Activated CD4-positive, CD25-positive, alpha-beta regulatory T cell (primary cell): ENCODE measurements around the gene PSME3IP1.
"Not testable (repeated sequence)": the region's sequence is repeated elsewhere in the genome, so short reads cannot be mapped to it uniquely, and the experiment has no call there.

ENCODE experiments used
- DNase-seq, 4 experiments: peaks; one replicate each; lab custom pipeline; 2025; lab: John Stamatoyannopoulos, UW

The PSME3IP1 gene, protein sequence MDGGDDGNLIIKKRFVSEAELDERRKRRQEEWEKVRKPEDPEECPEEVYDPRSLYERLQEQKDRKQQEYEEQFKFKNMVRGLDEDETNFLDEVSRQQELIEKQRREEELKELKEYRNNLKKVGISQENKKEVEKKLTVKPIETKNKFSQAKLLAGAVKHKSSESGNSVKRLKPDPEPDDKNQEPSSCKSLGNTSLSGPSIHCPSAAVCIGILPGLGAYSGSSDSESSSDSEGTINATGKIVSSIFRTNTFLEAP

DNA sequence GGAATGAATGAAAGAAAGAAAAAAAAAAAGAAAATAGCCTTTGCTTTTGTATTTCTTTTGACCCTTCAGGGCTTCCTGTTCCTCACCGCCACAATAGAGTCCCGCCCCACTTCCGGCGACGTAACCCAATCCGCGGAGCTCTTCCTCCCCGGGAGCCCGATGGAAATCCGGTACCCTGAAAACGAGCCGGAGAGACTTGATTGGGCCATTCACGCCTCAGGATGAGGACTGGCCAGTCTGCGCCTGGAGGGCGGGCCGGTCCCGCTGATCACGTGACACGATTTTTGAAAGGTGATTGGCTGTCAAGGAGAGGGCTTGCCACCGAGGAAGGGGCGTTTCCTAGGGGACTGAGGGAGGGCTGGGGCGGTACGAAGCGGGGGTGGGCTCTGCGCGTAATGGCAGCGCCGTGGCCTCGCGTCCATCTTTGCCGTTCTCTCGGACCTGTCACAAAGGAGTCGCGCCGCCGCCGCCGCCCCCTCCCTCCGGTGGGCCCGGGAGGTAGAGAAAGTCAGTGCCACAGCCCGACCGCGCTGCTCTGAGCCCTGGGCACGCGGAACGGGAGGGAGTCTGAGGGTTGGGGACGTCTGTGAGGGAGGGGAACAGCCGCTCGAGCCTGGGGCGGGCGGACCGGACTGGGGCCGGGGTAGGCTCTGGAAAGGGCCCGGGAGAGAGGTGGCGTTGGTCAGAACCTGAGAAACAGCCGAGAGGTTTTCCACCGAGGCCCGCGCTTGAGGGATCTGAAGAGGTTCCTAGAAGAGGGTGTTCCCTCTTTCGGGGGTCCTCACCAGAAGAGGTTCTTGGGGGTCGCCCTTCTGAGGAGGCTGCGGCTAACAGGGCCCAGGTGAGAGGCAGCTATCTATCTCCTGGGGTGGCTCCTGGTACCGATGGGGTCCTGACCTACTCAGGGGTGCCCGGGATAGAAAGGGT is at the start of gene PSME3IP1, which contains the start of gene RSPRY1:
Gene PSME3IP1 (minus strand): TSS at position 95 of the 927 bp plus-strand sequence. CDS start 12,185 bp downstream, outside the sequence.
Gene RSPRY1 (plus strand): TSS at position 385 of the 927 bp plus-strand sequence. CDS start 18,330 bp downstream, outside the sequence.
- DNase-seq: peak; percentile 94 to 95 (median 95)

DNA sequence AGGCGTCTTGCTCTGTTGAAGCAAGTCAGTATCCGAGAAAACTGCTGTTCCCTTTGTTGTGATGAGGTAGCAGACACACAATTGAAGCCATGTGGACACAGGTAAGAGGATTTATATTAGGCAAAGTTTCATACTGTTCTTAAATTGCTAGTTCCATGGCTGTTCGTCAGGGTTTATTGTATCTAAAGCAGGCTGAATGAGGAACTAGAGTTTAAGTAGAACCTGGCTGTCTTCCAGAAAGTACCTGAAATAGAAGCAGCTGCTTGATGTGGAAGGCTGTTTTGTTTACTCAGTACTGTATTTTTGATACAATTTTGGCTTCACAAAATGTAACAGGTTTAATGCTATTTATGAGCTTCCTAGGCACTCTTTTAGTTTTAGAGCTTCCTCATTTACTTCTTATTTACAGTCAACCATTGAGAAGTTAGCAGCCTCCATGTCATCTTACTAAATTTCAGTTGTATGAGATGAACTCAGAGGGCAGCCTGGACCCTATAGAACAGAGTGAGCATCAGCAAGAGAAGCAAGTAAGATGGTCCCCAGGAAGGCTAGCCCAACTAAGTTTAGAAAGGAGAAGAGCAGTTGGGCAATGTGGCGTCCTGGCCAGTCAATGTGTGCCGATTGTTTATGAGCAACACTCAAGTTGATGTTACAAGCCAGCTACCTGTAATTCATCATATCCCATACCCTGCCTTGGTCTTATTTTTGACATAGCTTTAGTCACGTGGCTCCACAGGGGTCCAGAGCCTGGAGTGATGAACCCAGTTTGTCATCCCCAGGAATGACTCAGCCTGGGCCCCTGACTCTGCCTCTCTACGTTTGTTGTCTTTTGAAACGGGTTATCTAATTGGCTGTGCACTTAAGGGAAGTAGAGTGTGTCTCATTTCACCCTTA is 49.5 kb upstream of the PSME3IP1 start:
- no peak for DNase-seq

DNA sequence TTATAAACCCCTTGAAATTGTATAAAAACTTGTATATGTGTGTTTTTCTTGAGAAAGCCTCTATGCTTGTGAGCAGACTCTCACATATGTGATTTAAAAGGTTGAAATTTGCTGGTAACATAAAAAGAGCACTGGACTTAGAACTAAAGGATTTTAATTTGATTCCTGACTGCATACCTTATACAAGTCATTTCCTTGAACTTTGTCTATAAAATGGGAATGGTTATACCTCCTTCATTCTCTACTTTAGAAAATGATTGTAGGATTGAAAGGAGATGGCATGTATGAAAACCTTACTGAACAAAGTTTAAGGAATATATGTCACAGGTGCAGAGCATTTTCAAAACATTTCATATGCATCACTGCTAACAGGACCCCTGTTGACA is 48.9 kb upstream of the PSME3IP1 start:
- DNase-seq: no peak

DNA sequence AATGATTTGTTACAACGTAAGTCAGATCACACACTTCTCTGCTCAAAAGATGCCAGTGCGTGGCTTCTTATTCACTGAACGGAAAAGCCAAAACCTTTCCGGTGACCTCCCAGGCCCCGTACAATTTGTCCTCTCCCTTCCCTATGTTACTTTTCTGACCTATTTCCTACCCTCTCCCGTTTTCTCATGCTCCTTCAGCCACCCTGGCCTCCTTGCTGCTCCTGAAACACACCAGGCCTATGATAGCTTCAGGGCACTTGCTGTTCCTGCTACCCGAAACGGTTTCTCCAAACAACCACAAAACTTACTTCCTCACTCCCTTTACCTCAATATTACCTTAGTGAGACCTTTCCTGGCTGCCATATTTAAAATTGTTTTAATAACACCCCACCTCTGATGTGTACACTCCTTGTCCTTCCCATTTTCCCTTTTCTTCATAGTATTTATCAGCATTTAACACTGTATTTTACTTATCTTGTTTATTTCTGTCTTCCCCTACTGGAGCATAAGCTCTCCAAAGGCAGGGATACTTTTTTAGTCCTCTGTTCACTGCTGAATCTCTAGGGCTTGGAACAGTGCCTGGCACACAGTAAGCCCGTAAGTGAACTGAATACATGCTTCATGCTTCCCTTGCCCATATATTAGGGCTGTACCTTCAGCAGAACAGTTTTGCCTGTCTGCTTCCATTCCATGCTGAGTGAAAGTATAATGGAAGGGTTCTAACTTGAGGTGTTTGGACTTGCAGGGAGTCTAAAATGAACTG is 48.3 kb upstream of the PSME3IP1 start:
- DNase-seq: no peak

DNA sequence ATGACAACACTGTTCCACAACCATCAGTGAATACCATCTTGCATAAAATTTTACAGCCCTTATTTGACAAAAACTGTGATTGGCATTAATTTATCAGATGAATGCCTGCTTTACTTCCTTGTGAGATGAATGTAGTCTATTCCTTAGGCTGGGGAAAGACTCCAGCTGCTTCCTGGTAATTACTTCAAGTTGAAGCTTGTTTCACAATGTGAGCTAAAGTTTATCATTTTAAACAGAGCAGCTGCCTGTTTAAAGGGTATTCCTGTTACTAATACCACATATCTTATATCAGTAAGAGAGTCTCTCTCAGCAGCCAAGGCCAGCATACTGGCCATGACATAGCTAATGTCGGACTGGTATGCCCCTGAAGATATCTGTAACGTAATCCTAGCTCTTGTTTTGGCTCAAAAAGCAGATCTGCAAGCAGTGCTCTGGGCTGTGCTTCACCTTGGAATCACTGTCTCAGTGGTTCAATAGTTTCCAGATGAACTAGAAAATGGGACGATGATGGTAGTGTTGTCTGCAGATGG is 46.0 kb upstream of the PSME3IP1 start:
- DNase-seq: no peak

DNA sequence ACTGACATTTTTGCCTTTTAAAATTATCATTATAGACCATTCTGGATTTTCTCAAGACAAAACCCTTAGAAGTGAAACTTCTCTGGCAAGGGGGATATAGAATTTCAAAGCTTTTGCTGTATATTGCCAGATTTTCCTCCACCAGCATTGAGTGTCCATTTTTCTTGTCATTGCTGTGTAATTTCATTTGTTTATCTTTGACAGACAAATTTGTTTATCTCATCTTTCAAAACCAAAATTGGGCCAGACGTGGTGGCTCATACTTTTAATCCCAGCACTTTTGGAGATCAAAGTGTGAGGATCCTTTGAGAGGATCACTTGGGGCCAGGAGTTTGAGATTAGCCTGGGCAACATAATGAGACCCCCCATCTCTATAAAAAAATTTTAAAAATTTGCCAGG is 43.2 kb upstream of the PSME3IP1 start:
- DNase-seq: no peak

DNA sequence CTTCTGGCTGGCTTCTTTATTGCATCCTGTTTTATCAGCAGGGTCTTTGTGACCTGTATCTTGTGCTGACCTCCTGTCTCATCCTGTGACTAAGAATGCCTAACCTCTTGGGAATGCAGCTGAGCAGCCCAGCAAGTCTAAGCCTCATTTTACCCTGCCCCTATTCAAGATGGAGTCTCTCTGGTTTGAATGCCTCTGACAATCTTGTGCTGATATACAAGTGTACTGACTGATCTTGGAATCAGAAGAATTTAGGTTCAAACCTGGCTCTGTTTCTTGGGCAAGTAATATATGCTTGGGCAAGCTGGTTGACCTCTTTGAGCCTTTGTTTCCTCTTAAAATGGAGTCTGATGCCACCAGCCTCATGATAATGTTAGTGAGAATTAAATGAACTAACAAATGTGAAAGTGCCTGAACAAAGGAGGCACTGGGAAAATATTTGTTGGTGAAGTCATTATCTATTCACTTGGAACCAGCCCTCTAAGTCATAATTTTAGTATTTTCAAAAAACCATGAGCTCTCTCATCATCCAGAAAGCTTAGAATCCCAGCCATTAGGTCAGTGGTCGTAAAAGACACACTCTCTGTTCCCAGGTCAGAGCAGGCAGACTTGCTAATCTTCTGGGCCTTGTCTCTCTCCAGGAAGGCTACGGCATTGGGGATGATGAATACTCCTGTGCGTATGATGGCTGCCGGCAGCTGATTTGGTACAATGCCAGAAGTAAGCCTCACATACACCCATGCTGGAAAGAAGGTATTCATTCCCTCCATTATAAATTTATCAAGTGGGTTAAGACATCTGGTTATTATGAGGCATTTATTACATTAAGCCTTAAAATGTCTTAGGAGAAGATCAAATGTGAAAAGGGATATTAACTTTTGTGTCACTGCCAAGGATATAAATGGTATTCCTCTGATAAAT is 41.1 kb upstream of the PSME3IP1 start:
- DNase-seq: no peak

DNA sequence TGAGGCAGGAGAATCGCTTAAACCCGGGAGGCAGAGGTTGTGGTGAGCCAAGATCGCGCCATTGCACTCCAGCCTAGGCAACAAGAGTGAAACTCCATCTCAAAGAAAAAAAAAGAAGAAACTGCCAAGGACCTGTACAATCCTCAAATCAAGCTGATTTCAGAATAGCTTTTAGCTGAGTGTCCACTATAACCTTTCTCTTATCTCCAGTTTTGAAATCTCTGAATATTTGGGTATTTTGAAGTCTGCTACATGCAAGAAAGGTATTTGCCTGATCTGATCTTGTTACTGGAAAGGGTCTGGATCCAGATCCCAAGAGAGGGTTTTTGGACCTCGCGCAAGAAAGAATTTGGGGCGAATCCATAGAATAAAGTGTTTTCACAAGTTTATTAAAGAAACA is 40.1 kb upstream of the PSME3IP1 start:
- DNase-seq: no peak

DNA sequence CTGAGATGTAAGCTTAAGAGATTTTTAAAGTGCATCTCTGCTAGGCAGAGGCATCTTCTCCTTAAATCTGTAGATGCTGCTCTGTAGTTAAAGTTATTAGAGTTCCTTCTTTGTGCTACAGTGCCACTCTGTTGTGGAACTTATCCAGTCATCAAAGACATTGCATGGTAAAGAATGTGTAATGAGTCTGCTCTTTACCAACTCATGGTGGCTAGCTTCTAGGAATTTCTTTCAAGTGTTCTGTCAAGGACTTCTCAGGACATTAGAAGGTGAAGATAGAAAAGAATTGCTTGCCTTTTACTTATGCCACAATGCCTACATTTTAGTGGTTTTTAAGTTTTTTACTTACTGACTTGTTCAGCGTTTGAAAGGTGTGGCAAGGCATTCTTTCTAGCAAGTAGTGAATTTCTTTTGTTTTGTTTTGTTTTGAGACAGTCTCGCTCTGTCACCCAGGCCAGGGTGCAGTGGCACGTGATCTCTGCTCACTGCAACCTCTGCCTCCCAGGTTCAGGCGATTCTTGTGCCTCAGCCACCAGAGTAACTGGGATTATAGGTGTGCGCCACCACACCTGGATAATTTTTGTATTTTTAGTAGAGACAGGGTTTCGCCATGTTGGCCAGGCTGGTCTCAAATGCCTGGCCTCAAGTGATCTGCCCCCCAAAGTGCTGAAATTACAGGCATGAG is 39.0 kb upstream of the PSME3IP1 start:
- no peak for DNase-seq

DNA sequence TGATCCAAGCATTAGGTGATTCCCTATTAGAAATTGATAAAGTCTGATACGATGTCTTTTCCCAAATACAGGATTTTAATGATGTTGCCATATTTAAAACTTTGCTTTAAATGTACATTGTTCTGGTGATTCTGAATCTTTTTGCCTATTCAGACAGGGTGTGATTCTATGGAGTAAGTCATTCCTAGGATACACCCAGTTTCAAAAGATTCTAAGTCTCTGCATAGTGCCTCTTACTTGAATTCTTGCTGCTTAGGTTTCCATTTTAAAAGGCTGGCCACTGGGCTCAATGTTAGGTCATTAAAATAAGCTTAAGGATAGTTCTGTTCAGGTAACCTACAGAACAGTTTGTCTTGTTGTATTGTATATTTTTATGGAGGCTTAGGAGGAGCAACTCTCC is 37.2 kb upstream of the PSME3IP1 start:
- DNase-seq: no peak

DNA sequence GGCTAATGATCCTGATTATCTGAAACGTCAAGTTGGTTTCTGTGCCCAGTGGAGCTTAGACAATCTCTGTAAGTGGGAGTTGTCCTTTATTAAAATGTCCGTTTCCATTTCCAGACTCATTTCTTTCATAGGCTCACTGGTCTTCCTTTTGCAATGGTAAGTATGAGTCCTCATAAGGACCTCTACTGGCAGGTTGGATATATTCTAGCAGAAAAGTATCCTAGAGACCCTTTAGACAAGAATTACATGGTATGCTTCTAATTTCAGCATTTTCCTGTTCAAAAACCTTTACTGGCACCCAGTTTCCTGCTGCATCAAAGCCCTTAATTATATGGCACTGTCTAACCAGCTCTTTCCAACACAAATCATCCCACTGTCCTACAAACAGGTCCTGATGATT is 31.1 kb upstream of the PSME3IP1 start:
- no peak for DNase-seq

DNA sequence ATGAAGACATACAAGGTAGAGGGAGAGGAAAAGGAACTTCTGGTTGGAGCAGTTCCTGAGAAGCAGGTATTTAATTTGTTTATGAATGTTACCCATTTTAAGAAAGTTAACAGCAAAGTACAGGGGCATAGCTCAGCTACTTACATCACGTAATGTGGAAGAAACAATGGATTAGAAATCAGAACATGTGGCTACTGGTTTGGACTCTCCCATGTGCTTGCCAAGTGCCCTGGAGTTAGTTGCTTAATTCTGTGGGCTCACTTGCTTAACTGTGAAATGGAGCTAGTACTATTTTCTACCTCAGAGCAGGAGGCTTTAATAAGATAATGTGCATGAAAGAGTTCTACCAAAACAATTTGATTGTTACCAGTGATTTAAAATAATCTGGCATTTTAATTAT is 27.6 kb upstream of the PSME3IP1 start:
- DNase-seq: no peak

DNA sequence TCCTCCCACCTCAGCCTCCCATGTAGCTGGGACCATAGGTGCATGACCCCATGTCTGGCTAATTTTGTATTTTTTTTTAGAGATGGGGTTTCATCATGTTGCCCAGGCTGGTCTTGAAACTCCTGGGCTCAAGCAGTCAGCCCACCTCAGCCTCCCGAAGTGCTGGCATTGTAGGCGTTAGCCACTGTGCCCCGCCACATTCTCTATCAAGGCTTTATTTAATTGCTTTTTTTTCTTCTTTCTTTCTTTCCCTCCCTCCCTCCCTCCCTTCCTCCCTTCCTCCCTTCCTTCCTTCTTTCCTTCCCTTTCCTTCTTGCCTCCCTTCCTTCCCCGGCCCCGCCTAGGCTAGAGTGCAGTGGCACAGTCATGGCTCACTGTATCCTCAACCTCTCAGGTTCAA is 23.9 kb upstream of the PSME3IP1 start:
- no peak for DNase-seq

DNA sequence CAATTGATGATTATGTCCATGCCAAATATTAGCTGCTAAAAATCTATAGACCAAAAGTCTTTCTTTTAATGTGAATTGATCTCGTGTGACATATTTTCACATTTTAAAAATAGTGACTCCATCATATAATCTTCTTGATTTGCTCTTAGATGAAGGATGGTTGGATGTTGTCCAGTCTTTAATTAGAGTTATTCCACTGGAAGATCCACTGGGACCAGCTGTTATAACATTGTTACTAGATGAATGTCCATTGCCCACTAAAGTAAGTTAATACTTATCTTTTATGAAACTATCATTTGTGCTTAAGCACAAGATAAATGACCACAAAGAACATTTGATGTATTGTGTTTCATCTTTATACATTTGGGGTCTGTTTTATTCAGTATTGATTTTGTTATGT is 23.1 kb upstream of the PSME3IP1 start:
- no peak for DNase-seq

DNA sequence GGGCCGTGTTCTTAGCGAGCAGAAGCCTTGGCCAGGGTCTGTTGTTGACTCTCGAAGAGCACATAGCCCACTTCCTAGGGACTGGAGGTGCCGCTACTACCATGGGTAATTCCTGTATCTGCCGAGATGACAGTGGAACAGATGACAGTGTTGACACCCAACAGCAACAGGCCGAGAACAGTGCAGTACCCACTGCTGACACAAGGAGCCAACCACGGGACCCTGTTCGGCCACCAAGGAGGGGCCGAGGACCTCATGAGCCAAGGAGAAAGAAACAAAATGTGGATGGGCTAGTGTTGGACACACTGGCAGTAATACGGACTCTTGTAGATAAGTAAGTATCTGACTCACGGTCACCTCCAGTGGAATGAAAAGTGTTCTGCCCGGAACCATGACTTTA is 18.8 kb upstream of the PSME3IP1 start:
- DNase-seq: no peak

DNA sequence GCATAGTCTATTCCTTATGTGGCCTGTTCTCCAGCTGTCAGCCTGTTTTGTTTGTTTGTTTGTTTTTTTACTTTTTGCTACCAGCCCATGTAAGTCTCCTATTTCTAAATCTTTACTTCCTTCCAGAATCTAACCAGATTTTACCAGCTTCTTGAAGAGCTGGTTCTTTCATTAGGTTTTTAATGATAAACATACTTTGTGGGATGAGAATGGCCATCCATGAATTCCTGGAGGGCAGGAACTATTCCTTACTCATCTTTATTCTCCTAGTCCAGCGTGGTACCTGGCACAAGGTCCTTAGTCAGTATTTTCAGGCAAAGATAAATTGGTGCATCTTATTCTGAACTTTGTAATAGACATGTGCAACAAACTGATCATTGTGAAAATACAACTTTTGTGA is 17.6 kb upstream of the PSME3IP1 start:
- DNase-seq: no peak

DNA sequence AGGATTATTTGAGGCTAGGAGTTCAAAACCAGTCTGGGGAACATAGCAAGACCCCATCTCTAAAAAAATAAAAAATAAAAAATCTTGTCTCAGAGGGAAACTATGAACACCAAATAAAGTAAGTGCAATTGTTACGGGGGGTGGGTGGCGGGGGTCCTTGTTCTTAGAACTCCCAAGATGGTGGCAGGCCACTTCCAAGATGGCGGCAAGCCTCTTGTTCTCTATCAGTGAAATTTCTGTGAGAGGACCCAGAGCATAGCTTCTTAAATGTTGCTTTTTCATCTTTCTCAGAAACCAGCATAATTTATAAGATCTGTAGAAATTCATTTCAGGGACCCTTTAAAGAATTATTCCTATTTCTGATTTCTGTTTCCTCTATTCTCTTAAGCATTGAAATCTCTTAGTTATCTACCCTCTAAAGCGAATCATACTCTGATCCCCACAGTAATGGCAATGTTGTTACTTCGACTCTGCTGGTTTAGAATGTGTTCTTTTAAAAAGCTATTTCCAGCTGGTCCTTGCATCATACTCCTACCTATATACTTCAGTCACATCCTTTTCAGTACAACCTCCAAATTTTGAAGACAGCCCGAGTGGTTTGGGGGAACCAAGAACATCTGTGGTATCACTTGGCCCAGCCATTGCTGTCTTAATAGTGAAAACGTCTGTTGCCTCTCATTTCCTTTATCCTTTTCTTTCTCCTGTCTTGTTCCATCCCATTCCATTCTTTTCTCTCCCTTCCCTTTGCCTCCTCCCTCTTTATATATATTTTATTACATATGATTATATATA is 16.5 kb upstream of the PSME3IP1 start:
- no peak for DNase-seq

DNA sequence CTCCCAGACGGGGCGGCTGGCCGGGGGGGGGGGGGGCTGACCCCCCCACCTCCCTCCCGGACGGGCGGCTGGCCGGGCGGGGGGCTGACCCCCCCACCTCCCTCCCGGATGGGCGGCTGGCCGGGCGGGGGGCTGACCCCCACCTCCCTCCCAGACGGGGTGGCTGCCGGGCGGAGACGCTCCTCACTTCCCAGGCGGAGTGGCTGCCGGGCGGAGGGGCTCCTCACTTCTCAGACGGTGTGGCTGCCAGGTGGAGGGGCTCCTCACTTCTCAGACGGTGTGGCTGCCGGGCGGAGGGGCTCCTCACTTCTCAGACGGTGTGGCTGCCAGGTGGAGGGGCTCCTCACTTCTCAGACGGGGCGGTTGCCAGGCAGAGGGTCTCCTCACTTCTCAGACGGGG is 15.1 kb upstream of the PSME3IP1 start:
- not testable (repeated sequence) for DNase-seq

DNA sequence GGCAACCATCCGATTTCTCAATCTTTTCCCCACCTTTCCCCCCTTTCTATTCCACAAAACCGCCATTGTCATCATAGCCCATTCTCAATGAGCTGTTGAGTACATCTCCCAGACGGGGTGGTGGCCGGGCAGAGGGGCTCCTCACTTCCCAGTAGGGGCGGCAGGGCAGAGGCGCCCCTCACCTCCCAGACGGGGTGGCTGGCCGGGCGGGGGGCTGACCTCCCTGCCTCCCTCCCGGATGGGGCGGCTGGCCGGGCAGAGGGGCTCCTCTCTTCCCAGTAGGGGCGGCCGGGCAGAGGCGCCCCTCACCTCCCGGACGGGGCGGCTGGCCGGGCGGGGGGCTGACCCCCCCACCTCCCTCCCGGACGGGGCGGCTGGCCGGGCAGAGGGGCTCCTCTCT is 14.5 kb upstream of the PSME3IP1 start:
- DNase-seq: not testable (repeated sequence)
